NB4 (cell line): Measurements from ENCODE around the gene SH2D5.

ENCODE experiments used
- CTCF ChIP-seq: IDR thresholded peaks from one replicate; pipeline ENCODE4 v1.5.1; 2012; ENCODE audit warnings: low read depth, low read length
- POLR2A ChIP-seq: IDR thresholded peaks from 2 replicates; pipeline ENCODE4 v1.6.1; 2011; ENCODE audit warnings: mild to moderate bottlenecking; ENCODE audit not compliant: insufficient read length; ENCODE audit errors: extremely low read depth

- TF ChIP-seq POLR2A (no peak), CTCF (no peak)
These were observed 48.4 kb downstream of the SH2D5 start for GRCh38 chr1:20684050-20684620.
